Calu3 (cell line): ENCODE results near the gene LGR6. TPM values are rescaled to one million over a fixed set of nuclear protein-coding genes. Genes with fewer than 3 reads are reported as not detected.

Experiments used
- BruUV-seq: library from RNA; stranded (reverse); fragments of 400-500 nt; replicated peaks from 2 replicates; lab custom pipeline; 2021; lab: Mats Ljungman, UMichigan
- CTCF ChIA-PET: fragments of 300-600 bp; sonication (Branson Sonifier 250); formaldehyde crosslinking; loops from one replicate; lab custom pipeline; 2022; ENCODE audit warnings: antibody characterized with exemption; lab: Charles Lee
- DNase-seq: peaks from one replicate; pipeline ENCODE4 v3.0.0; 2022
- H3K27ac Mint-ChIP-seq: one replicate; pipeline ENCODE4 v1.8.0; 2022; ENCODE audit warnings: mixed read lengths; ENCODE audit not compliant: unreplicated experiment
- H3K27me3 Mint-ChIP-seq: one replicate; pipeline ENCODE4 v1.8.0; 2022; ENCODE audit warnings: mixed read lengths; ENCODE audit not compliant: unreplicated experiment
- H3K36me3 Mint-ChIP-seq: one replicate; pipeline ENCODE4 v1.8.0; 2022; ENCODE audit warnings: mild to moderate bottlenecking, moderate library complexity, mixed read lengths; ENCODE audit not compliant: insufficient read depth, unreplicated experiment
- H3K4me1 Mint-ChIP-seq: one replicate; pipeline ENCODE4 v1.8.0; 2022; ENCODE audit warnings: mild to moderate bottlenecking, low read depth, mixed read lengths; ENCODE audit not compliant: unreplicated experiment
- H3K4me3 Mint-ChIP-seq: one replicate; pipeline ENCODE4 v1.8.0; 2022; ENCODE audit warnings: mild to moderate bottlenecking, low read depth, moderate library complexity, mixed read lengths; ENCODE audit not compliant: unreplicated experiment
- H3K9me3 Mint-ChIP-seq: one replicate; pipeline ENCODE4 v1.8.0; 2022; ENCODE audit warnings: low read depth, mixed read lengths; ENCODE audit not compliant: unreplicated experiment
- intact Hi-C: fragments of 100-400 bp; cut with micrococcal nuclease; formaldehyde crosslinking; loops from one replicate; pipeline ENCODE4 v1.10.0; 2022; ENCODE audit not compliant: unreplicated experiment
- total RNA-seq: library from RNA; stranded (reverse); gene quantifications from 2 replicates; pipeline ENCODE4 v1.2.3, GENCODE V29; 2022
- TF ChIP-seq, protein P1 (sequence below): fragments of 200-600 bp; IDR thresholded peaks from one replicate; pipeline ENCODE4 v1.8.0; 2022; ENCODE audit warnings: antibody characterized with exemption; ENCODE audit not compliant: unreplicated experiment

The LGR6 gene
- total RNA-seq, 1 experiment from 2014 or later: not detected

DNA sequence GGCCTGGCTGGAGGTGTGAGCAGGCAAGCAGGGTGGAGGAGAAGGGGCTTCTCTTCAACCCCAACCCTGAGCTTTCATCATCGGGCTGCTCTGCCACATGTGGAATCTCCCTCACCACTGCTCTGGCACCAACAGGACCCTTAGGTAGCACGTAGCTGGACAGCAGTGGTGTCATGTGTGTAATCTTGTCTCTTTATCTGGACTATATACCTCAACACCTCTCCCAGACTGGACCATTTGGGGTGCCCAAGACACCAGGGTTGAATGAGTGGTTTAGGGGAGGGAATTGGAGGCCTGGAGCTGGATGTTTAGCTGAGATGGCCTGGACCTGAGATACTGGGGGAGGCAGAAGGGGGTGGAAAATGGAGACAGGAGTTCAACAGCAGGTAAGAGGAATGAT is 85.2 kb downstream of the LGR6 start:
- Mint-ChIP-seq H3K4me1 (no peaks in the 10 kb centered on the region), H3K36me3 (no peaks in the 10 kb centered on the region), H3K27ac (no peak overlapping the region), H3K4me3 (no peak overlapping the region), H3K9me3 (no peaks in the 10 kb centered on the region), H3K27me3 (peaks cover 87% of the 10 kb centered on the region)
- TF ChIP-seq, protein P1, sequence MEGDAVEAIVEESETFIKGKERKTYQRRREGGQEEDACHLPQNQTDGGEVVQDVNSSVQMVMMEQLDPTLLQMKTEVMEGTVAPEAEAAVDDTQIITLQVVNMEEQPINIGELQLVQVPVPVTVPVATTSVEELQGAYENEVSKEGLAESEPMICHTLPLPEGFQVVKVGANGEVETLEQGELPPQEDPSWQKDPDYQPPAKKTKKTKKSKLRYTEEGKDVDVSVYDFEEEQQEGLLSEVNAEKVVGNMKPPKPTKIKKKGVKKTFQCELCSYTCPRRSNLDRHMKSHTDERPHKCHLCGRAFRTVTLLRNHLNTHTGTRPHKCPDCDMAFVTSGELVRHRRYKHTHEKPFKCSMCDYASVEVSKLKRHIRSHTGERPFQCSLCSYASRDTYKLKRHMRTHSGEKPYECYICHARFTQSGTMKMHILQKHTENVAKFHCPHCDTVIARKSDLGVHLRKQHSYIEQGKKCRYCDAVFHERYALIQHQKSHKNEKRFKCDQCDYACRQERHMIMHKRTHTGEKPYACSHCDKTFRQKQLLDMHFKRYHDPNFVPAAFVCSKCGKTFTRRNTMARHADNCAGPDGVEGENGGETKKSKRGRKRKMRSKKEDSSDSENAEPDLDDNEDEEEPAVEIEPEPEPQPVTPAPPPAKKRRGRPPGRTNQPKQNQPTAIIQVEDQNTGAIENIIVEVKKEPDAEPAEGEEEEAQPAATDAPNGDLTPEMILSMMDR: no peak
- DNase-seq: no peak
- intact Hi-C loops: no loop called here
- BruUV-seq: no TSS peak
- CTCF ChIA-PET: interaction anchor here (1.2 to 1.5 kb wide), 2 partner anchors 33 to 34 kb away, joined by 3 read pairs; no protein-coding TSS in a partner anchor

DNA sequence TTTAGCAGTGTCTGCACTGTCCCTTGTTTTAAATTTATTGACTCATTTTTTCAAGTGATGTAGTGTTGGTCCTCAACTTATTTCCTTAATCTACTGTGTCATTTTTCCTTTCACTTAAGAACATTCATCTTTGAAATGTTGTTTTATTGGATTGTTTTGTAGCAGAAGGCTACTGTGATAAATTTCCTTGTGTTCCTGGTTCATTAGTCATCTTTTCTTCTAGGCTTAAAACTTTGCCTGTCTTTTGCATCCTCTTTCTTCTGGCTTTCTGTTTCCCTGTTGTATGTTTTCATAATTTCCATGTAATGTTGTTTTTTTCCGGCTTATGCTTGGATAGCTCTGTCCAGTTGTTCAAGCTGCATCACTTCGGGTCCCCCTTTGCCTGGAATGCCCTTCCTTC is 86.2 kb downstream of the LGR6 start:
- Mint-ChIP-seq H3K27ac (no peak overlapping the region), H3K36me3 (no peaks in the 10 kb centered on the region), H3K4me1 (no peaks in the 10 kb centered on the region), H3K9me3 (no peaks in the 10 kb centered on the region), H3K4me3 (no peak overlapping the region), H3K27me3 (peaks cover 92% of the 10 kb centered on the region)
- CTCF ChIA-PET: interaction anchor here (0.6 kb wide), 1 partner anchor 11 kb away, joined by 4 read pairs; no protein-coding TSS in a partner anchor
- no TSS peak for BruUV-seq
- intact Hi-C loops: no loop called here
- TF ChIP-seq, protein P1: no peak
- DNase-seq: no peak

DNA sequence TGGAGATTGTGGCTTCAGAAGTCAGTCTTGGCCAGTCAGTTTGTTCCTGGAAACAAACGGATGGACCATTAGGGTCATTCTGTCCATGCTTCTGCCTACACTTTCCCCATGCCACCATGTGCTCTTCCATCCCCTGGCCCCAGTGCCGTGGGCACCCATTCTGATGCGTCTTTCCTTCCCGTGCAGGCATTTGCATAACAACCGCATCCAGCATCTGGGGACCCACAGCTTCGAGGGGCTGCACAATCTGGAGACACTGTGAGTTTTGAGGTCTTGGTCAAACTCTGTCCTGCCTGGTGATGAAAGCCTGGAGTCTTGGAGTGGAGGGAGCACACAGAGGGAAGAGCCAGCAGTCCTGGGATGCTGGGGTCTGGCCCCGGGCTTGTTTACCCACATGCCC is 87.0 kb downstream of the LGR6 start:
- DNase-seq: no peak
- intact Hi-C loops: no loop called here
- Mint-ChIP-seq H3K27ac (no peak overlapping the region), H3K9me3 (no peaks in the 10 kb centered on the region), H3K4me1 (no peaks in the 10 kb centered on the region), H3K4me3 (no peak overlapping the region), H3K36me3 (no peaks in the 10 kb centered on the region), H3K27me3 (peaks cover 90% of the 10 kb centered on the region)
- CTCF ChIA-PET: no interaction called here
- TF ChIP-seq, protein P1: no peak
- BruUV-seq: no TSS peak

DNA sequence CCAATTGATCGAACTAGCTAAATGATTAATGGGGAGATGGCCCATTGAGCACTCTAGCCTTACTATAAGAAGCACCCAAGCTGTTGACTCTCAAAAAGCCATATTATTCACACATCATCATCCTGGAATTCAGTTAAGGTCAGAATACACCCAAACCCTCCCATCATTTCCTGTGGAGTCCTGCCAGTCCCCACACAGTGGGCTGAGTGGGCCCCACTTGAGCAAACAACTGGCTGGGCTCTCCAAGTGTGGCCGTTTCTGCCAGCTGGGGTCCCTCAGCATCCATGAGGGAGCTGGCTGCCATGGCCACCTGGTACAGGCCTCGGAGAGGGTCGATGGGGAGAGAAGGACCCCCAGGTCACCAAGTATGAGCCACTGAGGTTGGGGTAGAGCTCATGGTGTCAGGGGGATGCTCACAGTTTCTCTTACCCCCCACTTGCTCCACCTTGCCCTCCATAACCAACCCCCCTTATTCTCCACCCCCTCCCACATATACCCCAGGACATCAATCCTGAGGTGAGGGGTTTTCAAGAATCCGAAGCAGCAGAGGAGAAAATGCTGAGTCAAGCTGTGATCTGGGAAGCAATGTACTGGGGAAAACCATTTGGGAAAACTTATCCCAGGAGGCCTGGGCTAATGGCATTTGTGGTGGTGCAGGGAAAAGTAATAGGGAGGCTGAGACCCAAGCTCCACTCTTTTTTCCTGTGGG is 87.9 kb downstream of the LGR6 start:
- CTCF ChIA-PET: interaction anchor here (1.1 kb wide), 1 partner anchor 119 kb away, joined by 6 read pairs; no protein-coding TSS in a partner anchor
- DNase-seq: no peak
- Mint-ChIP-seq H3K27me3 (peaks cover 92% of the 10 kb centered on the region), H3K4me3 (no peak overlapping the region), H3K36me3 (no peaks in the 10 kb centered on the region), H3K9me3 (no peaks in the 10 kb centered on the region), H3K4me1 (no peaks in the 10 kb centered on the region), H3K27ac (no peak overlapping the region)
- TF ChIP-seq, protein P1: no peak
- BruUV-seq: no TSS peak
- intact Hi-C loops: no loop called here
